HepG2 (cell line): ENCODE data around the gene CSTF1. TPM values are rescaled to one million over a fixed set of nuclear protein-coding genes. Genes with fewer than 3 reads are reported as not detected.

ENCODE experiments used
- EEA1 ChIP-seq: sonication (generic); formaldehyde crosslinking; IDR thresholded peaks from 2 replicates; pipeline ENCODE4 v1.5.1; 2020; ENCODE audit warnings: mild to moderate bottlenecking, missing genetic modification reagents, borderline replicate concordance
- GTF3A ChIP-seq: sonication (generic); formaldehyde crosslinking; conservative IDR thresholded peaks from 2 replicates; pipeline ENCODE4 v1.4.0; 2020; ENCODE audit warnings: mild to moderate bottlenecking, missing genetic modification reagents
- TOPORS ChIP-seq: sonication (generic); formaldehyde crosslinking; IDR thresholded peaks from 2 replicates; pipeline ENCODE4 v1.8.0; 2023; ENCODE audit warnings: mild to moderate bottlenecking, missing genetic modification reagents
- ZNF326 ChIP-seq: sonication (generic); formaldehyde crosslinking; IDR thresholded peaks from 2 replicates; pipeline ENCODE4 v1.4.0; 2020; ENCODE audit warnings: missing genetic modification reagents, borderline replicate concordance
- ZNF646 ChIP-seq: sonication (generic); formaldehyde crosslinking; IDR thresholded peaks from 2 replicates; pipeline ENCODE4 v1.9.0; 2021; ENCODE audit warnings: mild to moderate bottlenecking, missing genetic modification reagents
- ZNF800 ChIP-seq: sonication (generic); formaldehyde crosslinking; IDR thresholded peaks from 2 replicates; pipeline ENCODE4 v1.4.0; 2020; ENCODE audit warnings: missing genetic modification reagents
- ZNF839 ChIP-seq: sonication (generic); formaldehyde crosslinking; IDR thresholded peaks from 2 replicates; pipeline ENCODE4 v1.4.0; 2020; ENCODE audit warnings: missing genetic modification reagents, mild to moderate bottlenecking, borderline replicate concordance
- polyA plus RNA-seq, 8 experiments: library from polyadenylated mRNA; depleted of rRNA in 3 of 8; stranded (reverse) in 7 of 8; unstranded in 1 of 8; fragments of >200 nt; fragmentation: Illumina TruSeq in 4 of 8; extraction: Trizol in 4 of 8; gene quantifications; 2 replicates each; pipeline versions ENCODE4 v1.2.1 to v1.2.3, GENCODE V29; 2011 to 2016; ENCODE audit warnings: low read depth in 4 of 8, missing spikeins in 1 of 8, mixed read lengths in 1 of 8; ENCODE audit not compliant: insufficient read depth in 1 of 8
- total RNA-seq, 5 experiments: library from RNA; depleted of rRNA; stranded (reverse); fragments of >200 nt; fragmentation: Illumina TruSeq; extraction: Trizol; gene quantifications; 2 replicates each; pipeline ENCODE4 v1.2.3, GENCODE V29; 2016; ENCODE audit warnings: low read depth in 1 of 5
- TF ChIP-seq, protein P1 (sequence below): sonication (generic); formaldehyde crosslinking; IDR thresholded peaks from 2 replicates; pipeline ENCODE4 v1.4.0; 2020; ENCODE audit warnings: missing genetic modification reagents
- TF ChIP-seq, protein P2 (sequence below): fragments of 450-650 bp; IDR thresholded peaks from 2 replicates; pipeline ENCODE4 v1.6.1; 2017; ENCODE audit warnings: mild to moderate bottlenecking

The CSTF1 gene
- total and polyA plus RNA-seq, 2 of the 13 experiments (the other 11 are each of a cell fraction or from before 2014, with no cell fraction given), result 70.9 to 100 TPM

DNA sequence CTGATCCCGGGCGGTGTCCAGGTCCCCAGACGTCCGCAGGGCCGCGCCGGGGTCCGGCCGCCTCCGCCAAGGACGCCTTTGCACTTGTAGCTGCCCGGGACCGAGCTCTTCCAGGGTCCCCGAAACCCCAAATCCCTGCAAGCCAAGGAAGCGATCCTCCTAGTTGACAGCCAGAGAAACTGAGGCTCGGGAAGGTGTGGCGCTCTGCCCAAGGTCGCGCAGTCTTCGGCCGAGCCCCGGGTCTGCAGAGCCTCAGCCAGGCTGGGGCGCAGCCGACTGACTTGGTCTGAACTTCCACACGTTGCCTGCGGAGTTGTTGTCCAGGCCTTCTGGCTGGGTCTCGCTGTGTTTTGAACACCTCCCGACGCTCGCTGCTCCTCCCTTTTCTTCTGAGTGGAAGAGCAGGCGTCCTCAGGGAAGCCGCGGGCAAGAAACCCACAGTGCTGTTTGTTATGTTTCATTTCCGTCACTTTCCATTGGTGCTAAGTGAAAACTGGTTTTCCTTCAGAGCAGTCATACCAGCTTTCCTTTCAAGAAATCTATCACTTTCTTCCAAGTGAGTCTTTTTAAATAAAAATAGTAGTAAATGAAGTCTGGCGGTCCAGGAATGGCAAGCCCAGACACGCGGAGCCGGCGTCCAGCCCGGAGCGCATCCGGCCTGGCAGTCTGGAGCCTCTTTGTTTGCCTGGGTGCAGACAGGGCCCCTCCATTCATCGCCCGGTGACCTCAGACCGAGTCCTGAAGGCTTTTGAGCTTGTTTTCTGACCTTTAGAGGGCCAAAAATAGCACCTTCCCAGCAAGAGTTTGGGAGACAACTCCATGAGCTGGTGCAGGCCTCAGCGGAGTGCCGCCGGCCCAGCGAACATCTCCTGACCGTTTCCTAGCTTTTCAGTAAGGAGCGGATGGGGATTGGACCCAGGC, 33.0 kb upstream of the CSTF1 start (continued):
- TF ChIP-seq ZNF646 (CRISPR knock-in tag), result no peak
- peak; percentile 54; the same call in 1 of the 2 replicates for TF ChIP-seq TOPORS
- no peak for TF ChIP-seq ZNF839
- TF ChIP-seq ZNF800, result peak; percentile 84
- TF ChIP-seq, protein P1, sequence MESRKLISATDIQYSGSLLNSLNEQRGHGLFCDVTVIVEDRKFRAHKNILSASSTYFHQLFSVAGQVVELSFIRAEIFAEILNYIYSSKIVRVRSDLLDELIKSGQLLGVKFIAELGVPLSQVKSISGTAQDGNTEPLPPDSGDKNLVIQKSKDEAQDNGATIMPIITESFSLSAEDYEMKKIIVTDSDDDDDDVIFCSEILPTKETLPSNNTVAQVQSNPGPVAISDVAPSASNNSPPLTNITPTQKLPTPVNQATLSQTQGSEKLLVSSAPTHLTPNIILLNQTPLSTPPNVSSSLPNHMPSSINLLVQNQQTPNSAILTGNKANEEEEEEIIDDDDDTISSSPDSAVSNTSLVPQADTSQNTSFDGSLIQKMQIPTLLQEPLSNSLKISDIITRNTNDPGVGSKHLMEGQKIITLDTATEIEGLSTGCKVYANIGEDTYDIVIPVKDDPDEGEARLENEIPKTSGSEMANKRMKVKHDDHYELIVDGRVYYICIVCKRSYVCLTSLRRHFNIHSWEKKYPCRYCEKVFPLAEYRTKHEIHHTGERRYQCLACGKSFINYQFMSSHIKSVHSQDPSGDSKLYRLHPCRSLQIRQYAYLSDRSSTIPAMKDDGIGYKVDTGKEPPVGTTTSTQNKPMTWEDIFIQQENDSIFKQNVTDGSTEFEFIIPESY (CRISPR knock-in tag), result no peak
- TF ChIP-seq, protein P2, sequence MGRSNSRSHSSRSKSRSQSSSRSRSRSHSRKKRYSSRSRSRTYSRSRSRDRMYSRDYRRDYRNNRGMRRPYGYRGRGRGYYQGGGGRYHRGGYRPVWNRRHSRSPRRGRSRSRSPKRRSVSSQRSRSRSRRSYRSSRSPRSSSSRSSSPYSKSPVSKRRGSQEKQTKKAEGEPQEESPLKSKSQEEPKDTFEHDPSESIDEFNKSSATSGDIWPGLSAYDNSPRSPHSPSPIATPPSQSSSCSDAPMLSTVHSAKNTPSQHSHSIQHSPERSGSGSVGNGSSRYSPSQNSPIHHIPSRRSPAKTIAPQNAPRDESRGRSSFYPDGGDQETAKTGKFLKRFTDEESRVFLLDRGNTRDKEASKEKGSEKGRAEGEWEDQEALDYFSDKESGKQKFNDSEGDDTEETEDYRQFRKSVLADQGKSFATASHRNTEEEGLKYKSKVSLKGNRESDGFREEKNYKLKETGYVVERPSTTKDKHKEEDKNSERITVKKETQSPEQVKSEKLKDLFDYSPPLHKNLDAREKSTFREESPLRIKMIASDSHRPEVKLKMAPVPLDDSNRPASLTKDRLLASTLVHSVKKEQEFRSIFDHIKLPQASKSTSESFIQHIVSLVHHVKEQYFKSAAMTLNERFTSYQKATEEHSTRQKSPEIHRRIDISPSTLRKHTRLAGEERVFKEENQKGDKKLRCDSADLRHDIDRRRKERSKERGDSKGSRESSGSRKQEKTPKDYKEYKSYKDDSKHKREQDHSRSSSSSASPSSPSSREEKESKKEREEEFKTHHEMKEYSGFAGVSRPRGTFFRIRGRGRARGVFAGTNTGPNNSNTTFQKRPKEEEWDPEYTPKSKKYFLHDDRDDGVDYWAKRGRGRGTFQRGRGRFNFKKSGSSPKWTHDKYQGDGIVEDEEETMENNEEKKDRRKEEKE, result no peak
- TF ChIP-seq ZNF326 (CRISPR knock-in tag), result no peak
- TF ChIP-seq GTF3A (CRISPR knock-in tag), result no peak
- TF ChIP-seq EEA1 (CRISPR knock-in tag), result peak; percentile 37; the same call in 1 of the 2 replicates
